Ovary (tissue), 3 donors: ENCODE measurements around the gene EVX2.

Experiments
- POLR2A ChIP-seq: fragments of 450-650 bp; IDR thresholded peaks from one replicate; pipeline ENCODE4 v1.6.1; 2017; ENCODE audit warnings: antibody characterized with exemption, mild to moderate bottlenecking, moderate library complexity
- TF ChIP-seq, protein P1 (sequence below), 3 donors: fragments of 450-650 bp in 2 of 3; fragments of 200-600 bp in 1 of 3; IDR thresholded peaks; one replicate each; pipeline versions ENCODE4 v1.5.1 to v1.8.0; 2016 to 2022; ENCODE audit warnings: antibody characterized with exemption in 3 of 3, mild to moderate bottlenecking in 1 of 3
- donor health status: DM: no; HTN: no; CAD: no.

DNA sequence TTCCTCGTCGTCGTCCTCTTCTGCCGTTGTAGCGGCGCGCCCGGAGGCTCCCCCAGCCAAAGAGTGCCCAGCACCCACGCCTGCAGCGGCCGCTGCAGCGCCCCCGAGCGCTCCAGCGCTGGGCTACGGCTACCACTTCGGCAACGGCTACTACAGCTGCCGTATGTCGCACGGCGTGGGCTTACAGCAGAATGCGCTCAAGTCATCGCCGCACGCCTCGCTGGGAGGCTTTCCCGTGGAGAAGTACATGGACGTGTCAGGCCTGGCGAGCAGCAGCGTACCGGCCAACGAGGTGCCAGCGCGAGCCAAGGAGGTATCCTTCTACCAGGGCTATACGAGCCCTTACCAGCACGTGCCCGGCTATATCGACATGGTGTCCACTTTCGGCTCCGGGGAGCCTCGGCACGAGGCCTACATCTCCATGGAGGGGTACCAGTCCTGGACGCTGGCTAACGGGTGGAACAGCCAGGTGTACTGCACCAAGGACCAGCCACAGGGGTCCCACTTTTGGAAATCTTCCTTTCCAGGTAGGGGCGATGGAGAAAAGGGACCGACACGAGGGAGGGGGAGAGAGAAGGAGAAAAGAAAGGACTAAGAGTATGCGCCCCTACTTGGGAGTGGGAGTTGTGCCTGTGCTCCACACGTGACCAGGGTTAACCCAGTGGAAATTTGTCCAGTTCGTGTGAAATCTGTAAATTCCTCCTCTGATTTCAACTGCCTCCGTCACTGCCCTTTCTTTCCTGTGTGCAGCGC is 9.6 kb upstream of the EVX2 start:
- TF ChIP-seq, protein P1, sequence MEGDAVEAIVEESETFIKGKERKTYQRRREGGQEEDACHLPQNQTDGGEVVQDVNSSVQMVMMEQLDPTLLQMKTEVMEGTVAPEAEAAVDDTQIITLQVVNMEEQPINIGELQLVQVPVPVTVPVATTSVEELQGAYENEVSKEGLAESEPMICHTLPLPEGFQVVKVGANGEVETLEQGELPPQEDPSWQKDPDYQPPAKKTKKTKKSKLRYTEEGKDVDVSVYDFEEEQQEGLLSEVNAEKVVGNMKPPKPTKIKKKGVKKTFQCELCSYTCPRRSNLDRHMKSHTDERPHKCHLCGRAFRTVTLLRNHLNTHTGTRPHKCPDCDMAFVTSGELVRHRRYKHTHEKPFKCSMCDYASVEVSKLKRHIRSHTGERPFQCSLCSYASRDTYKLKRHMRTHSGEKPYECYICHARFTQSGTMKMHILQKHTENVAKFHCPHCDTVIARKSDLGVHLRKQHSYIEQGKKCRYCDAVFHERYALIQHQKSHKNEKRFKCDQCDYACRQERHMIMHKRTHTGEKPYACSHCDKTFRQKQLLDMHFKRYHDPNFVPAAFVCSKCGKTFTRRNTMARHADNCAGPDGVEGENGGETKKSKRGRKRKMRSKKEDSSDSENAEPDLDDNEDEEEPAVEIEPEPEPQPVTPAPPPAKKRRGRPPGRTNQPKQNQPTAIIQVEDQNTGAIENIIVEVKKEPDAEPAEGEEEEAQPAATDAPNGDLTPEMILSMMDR (IDR thresholded peaks at IDR 0.05): no peak
- no peak for TF ChIP-seq POLR2A
